GM10847 (cell line): ENCODE data around the gene VEPH1.

ENCODE experiments used
- POLR2A ChIP-seq: IDR thresholded peaks from 2 replicates; pipeline ENCODE4 v1.6.1; 2011; ENCODE audit not compliant: insufficient read length; ENCODE audit errors: extremely low read depth

Gene VEPH1

DNA sequence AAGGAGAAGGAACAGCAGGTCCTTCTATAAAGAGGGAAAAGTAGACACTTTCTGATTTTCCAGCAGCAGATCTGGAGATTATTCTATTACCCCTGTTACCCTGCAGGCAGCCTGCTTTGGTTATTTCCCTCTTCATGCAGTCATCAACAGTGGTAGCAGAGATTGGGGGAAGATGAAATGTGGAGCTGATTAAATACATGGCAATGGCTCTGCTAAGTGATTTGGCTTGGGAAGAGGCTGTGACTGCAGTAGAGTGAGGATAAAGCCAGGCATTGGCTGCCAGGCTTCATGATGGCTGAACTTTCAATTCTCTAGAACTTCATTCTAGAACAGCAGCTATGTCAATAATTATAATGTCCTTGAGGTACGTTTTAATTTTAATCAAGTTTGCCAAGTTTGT lies 37.5 kb downstream of the VEPH1 start:
- no peak for TF ChIP-seq POLR2A

- TF ChIP-seq POLR2A: no peak
Measured at GRCh38 chr3:157464321-157464720, 38.9 kb downstream of the VEPH1 start.

DNA sequence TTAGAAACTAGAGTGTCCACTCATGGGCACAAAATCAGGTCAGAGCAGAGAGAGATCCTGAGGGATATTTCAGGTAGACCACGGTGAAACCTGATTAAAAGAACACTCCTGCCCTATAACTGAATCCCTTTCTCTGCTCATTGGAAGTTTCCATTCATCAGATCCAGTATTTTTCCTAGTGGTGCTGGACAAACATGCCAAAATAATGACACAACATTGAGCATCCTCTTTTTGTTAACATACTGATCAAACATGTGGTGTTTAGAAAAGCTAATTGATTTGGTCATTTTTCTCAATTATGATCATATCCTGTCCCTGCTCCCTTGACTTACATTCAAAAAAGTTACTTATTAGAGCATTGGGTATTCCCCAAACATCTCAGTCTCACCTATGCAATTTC lies 39.4 kb downstream of the VEPH1 start:
- no peak for TF ChIP-seq POLR2A

GRCh38 chr3:157460253-157460652 lies 43.0 kb downstream of the VEPH1 start:
- no peak for TF ChIP-seq POLR2A

DNA sequence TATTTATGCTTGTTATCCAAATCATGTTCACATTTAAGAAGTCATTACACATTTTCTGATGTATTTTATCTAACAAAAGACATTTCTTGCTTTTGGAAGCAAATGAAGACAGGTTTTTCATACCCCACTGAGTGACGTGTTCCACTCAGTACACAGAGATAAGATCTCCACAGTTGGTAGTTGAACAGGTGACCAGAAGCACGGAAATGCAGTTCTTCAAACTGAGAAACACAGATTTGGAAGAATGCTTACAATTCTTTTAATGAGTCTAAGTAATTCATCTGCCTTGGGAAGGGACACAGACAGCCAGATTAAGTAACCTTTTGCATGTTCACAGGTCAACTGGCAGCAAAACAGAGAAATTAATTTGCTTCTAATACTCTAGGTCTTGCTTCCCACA lies 43.5 kb downstream of the VEPH1 start:
- no peak for TF ChIP-seq POLR2A

DNA sequence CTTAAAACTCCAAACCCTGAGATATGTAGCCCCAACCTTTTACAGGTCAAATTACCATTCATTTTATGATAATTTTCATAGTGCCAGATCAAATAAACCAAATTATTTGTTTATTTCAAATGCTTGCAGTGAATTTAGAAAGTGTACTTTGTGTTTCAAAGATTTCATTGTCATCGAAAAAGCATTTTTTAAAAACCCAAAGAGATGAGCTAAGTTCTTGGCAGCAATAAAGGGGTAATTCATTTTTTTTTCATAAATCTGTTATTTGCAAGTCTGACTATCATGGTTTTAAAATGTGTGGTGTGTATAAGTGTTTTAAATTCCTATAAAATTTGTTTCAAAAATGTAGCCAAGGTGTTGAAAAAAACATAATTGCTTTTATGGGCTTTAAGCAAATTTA lies 49.4 kb downstream of the VEPH1 start:
- TF ChIP-seq POLR2A: no peak

DNA sequence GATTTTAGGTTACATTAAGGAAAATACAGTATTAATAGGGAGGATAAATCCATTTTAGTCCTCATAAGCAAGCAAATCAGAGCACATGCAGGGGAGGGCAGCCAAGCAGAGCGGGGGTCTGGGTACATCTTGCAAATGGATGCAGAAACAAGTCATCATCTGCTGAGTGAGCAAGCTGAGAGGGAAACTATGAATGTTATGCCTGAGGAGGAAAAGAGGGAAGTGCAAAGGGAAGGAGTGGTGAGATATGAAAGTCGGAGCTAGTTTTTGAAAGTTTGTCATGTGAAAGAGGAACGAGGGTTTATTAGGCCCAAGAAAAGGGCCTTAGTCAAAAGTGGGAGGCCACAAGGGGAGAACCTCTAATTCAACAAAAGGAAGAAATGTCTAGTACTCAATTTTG lies 51.1 kb downstream of the VEPH1 start:
- TF ChIP-seq POLR2A: no peak

GRCh38 chr3:157447026-157447694 lies 56.1 kb downstream of the VEPH1 start:
- no peak for TF ChIP-seq POLR2A

DNA sequence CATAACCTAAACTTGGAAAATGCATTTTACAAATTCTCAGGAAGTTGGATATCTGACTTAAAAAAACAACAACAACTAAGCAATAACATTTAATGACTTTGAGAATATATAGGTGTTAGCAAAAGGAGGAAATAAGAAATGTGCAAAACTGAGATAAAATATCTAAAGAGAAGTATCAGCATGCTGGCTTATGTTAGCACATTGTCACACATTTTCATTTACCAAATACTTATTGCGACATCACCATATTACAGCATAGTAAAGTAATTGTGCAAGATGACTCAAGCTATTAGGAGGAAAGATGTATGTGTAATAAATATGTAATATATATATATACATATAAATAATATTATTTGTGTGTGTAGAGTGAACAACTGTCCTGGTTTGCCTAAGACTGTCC lies 57.4 kb downstream of the VEPH1 start:
- TF ChIP-seq POLR2A: no peak

GRCh38 chr3:157444797-157445184 lies 58.4 kb downstream of the VEPH1 start:
- no peak for TF ChIP-seq POLR2A

GRCh38 chr3:157443905-157444796 lies 59.1 kb downstream of the VEPH1 start:
- no peak for TF ChIP-seq POLR2A

DNA sequence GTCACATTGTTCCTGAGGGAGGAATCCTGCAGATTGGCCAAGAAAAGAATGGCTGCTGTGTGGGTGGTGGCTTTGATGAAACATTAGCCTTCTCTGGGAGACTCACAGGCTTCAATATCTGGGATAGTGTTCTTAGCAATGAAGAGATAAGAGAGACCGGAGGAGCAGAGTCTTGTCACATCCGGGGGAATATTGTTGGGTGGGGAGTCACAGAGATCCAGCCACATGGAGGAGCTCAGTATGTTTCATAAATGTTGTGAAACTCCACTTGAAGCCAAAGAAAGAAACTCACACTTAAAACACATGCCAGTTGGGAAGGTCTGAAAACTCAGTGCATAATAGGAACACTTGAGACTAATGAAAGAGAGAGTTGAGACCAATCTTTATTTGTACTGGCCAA lies 60.5 kb downstream of the VEPH1 start:
- no peak for TF ChIP-seq POLR2A

GRCh38 chr3:157441102-157441624 lies 62.1 kb downstream of the VEPH1 start:
- TF ChIP-seq POLR2A: no peak

GRCh38 chr3:157438194-157438730 lies 65.0 kb downstream of the VEPH1 start:
- no peak for TF ChIP-seq POLR2A

DNA sequence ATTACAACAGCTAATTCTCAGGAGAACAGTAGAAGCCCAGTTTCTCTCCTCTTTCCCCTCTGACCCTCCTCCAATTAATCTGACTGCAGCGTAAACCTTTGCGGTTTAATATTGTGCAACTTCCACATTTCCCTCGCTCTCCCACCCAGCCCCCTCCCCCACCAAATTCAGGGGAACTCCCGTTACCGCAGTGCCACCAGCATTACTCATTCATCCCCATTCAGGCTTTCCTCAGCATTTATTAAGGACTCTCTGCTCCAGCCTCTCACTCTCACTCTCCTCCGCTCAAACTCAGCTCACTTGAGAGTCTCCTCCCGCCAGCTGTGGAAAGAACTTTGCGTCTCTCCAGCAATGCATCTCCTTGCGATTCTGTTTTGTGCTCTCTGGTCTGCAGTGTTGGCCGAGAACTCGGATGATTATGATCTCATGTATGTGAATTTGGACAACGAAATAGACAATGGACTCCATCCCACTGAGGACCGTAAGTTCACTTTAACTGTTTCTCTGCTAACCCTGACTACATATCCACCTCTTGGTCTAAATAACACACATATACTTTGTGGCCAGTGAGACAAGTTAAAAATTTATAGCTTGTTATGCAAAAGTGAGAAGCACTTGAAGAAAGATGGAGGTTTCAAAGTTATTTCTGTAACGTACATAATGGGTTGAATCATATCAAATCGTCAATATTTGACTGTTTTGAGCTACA lies 66.5 kb downstream of the VEPH1 start, which contains the start of gene PTX3:
Gene PTX3 (plus strand): TSS at position 268 of the 709 bp plus-strand sequence. CDS start 84 bp downstream, at position 352.
- TF ChIP-seq POLR2A: no peak
